ENCODE results near the gene PLAAT5. TPM values are rescaled to one million over a fixed set of nuclear protein-coding genes. Genes with fewer than 3 reads are reported as not detected.
A peak's percentile ranks its signal among the peaks of the same experiment; 100 is the strongest.

The PLAAT5 gene
- total RNA-seq, 4 donors from 2014 or later: 0.34 to 1.1 (median 0.59) TPM

GRCh38 chr11:63491636-63492372, 837 bp upstream of the PLAAT5 start:
- Histone ChIP-seq H3K4me3 (replicated peaks in 1 of 3) (no peak overlapping the region), H3K9me3 (no peaks in the 10 kb centered on the region), H3K36me3 (no peaks in the 10 kb centered on the region), H3K4me1 (no peaks in the 10 kb centered on the region), H3K27me3 (no peaks in the 10 kb centered on the region), H3K27ac (no peak overlapping the region)
- TF ChIP-seq CTCF (IDR thresholded peaks at IDR 0.05) (no peak), POLR2A (IDR thresholded peaks at IDR 0.05) (no peak)
- WGBS, 2 donors: 63% methylated on average over 11 of the region's 11 CpGs
- intact Hi-C loops (cut with DNase I): no loop called here
- no peak for DNase-seq

- peak overlapping the region; percentile 7 to 37 (median 37) for H3K4me3 ChIP-seq (replicated peaks in 1 of 3)
- no peaks in the 10 kb centered on the region for H3K9me3 ChIP-seq
- no peaks in the 10 kb centered on the region for H3K27me3 ChIP-seq
- no peak overlapping the region for H3K27ac ChIP-seq
- no peaks in the 10 kb centered on the region for H3K36me3 ChIP-seq
- H3K4me1 ChIP-seq: no peaks in the 10 kb centered on the region
- 5 to 6% methylated on average over 13 of the region's 13 CpGs for WGBS, 2 donors
- TF ChIP-seq CTCF (IDR thresholded peaks at IDR 0.05) (no peak), POLR2A (IDR thresholded peaks at IDR 0.05) (no peak)
- no peak for DNase-seq
- intact Hi-C loops (cut with DNase I): no loop called here
Observed at GRCh38 chr11:63491240-63491587, 247 bp upstream of the PLAAT5 start.

- no peak for DNase-seq
- 84 to 85% methylated on average over 3 of the region's 3 CpGs for WGBS, 2 donors
- Histone ChIP-seq H3K4me1 (no peaks in the 10 kb centered on the region), H3K9me3 (no peaks in the 10 kb centered on the region), H3K36me3 (no peaks in the 10 kb centered on the region), H3K27me3 (no peaks in the 10 kb centered on the region), H3K27ac (no peak overlapping the region), H3K4me3 (replicated peaks in 1 of 3) (no peak overlapping the region)
- intact Hi-C loops (cut with DNase I): loop anchor here (10.0 kb wide), 1 partner anchor 245 kb away; no protein-coding TSS in a partner anchor
- TF ChIP-seq CTCF (IDR thresholded peaks at IDR 0.05): no peak
- no peak for TF ChIP-seq POLR2A (IDR thresholded peaks at IDR 0.05)
Observed at GRCh38 chr11:63489879-63490278, 1.1 kb downstream of the PLAAT5 start.

DNA sequence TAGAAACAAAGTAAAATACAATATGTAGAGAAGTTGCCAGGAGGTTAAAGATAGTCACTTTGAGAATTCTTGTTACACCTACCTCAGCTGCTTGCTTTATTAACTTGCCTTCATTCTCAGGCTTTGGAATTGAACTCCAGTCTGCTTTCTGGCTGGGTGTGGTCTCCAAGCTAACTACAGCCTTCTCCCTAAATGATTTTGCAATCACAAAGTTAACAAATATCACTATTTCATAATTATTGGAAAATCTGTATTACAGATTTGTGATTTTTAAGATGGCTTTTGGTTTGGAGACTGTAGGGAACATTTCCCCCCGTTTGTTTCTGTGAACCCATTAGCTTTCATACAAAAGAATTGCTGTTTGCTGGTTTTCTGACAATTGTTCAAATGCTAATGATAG, 2.2 kb downstream of the PLAAT5 start:
- intact Hi-C loops (cut with DNase I): loop anchor here (10.0 kb wide), 1 partner anchor 246 kb away; no protein-coding TSS in a partner anchor
- 88% methylated on average over 1 of the region's 1 CpG for WGBS, 2 donors
- no peak for TF ChIP-seq POLR2A (IDR thresholded peaks at IDR 0.05)
- Histone ChIP-seq H3K9me3 (no peaks in the 10 kb centered on the region), H3K36me3 (no peaks in the 10 kb centered on the region), H3K4me3 (replicated peaks in 1 of 3) (no peak overlapping the region), H3K27ac (no peak overlapping the region), H3K27me3 (no peaks in the 10 kb centered on the region), H3K4me1 (no peaks in the 10 kb centered on the region)
- DNase-seq: no peak

DNA sequence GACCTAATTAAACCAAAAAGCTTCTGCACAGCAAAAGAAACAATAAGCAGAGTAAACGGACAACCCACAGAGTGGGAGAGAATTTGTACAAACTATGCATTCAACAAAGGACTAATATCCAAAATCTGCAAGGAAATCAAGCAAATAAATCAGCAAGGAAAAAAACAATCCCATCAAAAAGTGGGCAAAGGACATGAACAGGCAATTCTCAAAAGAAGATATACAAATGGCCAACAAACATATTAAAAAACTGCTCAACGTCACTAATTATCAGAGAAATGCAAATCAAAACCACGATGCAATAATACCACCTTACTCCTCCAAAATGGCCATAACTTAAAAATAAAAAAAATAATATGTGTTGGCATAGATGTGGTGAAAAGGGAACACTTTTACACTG, 5.2 kb downstream of the PLAAT5 start:
- DNase-seq: no peak
- H3K9me3 ChIP-seq: no peaks in the 10 kb centered on the region
- TF ChIP-seq POLR2A (IDR thresholded peaks at IDR 0.05): no peak
- no peak for TF ChIP-seq CTCF (IDR thresholded peaks at IDR 0.05)
- intact Hi-C loops (cut with DNase I): loop anchor here (10.0 kb wide), 1 partner anchor 249 kb away; no protein-coding TSS in a partner anchor
- no peaks in the 10 kb centered on the region for H3K27me3 ChIP-seq
- WGBS, 2 donors: 83 to 84% methylated on average over 3 of the region's 3 CpGs
- H3K36me3 ChIP-seq: no peaks in the 10 kb centered on the region
- no peaks in the 10 kb centered on the region for H3K4me1 ChIP-seq
- no peak overlapping the region for H3K27ac ChIP-seq
- no peak overlapping the region for H3K4me3 ChIP-seq (replicated peaks in 1 of 3)

Measured in thyroid gland (tissue), 4 donors.